ENCODE results near the gene NPIPB8. TPM values are rescaled to one million over a fixed set of nuclear protein-coding genes. Genes with fewer than 3 reads are reported as not detected.

The NPIPB8 gene
- total and polyA plus RNA-seq, 2 of the 13 experiments (the other 11 are each of a cell fraction or from before 2014, with no cell fraction given) = 0.49 to 2.3 TPM

- TF ChIP-seq GRHL1 (CRISPR knock-in tag; conservative IDR thresholded peaks at IDR 0.05) = no peak
- no peak for TF ChIP-seq ELF4 (CRISPR knock-in tag; IDR thresholded peaks at IDR 0.05; ENCODE audit: borderline replicate concordance)
- TF ChIP-seq, protein P1, sequence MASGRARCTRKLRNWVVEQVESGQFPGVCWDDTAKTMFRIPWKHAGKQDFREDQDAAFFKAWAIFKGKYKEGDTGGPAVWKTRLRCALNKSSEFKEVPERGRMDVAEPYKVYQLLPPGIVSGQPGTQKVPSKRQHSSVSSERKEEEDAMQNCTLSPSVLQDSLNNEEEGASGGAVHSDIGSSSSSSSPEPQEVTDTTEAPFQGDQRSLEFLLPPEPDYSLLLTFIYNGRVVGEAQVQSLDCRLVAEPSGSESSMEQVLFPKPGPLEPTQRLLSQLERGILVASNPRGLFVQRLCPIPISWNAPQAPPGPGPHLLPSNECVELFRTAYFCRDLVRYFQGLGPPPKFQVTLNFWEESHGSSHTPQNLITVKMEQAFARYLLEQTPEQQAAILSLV (CRISPR knock-in tag; IDR thresholded peaks at IDR 0.05; ENCODE audit: borderline replicate concordance) = 0 out of 2 replicates have a peak, but pooled peaks have one; percentile 54
- TF ChIP-seq SIX4 (CRISPR knock-in tag; IDR thresholded peaks at IDR 0.05) = no peak
- no peak for TF ChIP-seq ZNF205 (CRISPR knock-in tag; IDR thresholded peaks at IDR 0.05)
- no peak for TF ChIP-seq AGO1 (IDR thresholded peaks at IDR 0.05; ENCODE audit: low read depth, low read length, poor library complexity, severe bottlenecking)
- no peak for TF ChIP-seq CHD4 (IDR thresholded peaks at IDR 0.05; ENCODE audit: borderline replicate concordance, low read length)
- TF ChIP-seq CENPT (CRISPR knock-in tag; IDR thresholded peaks at IDR 0.05; ENCODE audit: low read depth) = 0 out of 2 replicates have a peak, but pooled peaks have one; percentile 20
- TF ChIP-seq ZNF235 (CRISPR knock-in tag; IDR thresholded peaks at IDR 0.05; ENCODE audit: borderline replicate concordance) = peak; percentile 63; the same call in 1 of the 2 replicates
- no peak for TF ChIP-seq FOXA3 (CRISPR knock-in tag; IDR thresholded peaks at IDR 0.05)
- TF ChIP-seq NFKB2 (CRISPR knock-in tag; IDR thresholded peaks at IDR 0.05; ENCODE audit: borderline replicate concordance) = no peak; the same call in 1 of the 2 replicates
- TF ChIP-seq POLR2AphosphoS2 (IDR thresholded peaks at IDR 0.05; ENCODE audit: low read depth, low read length) = no peak
- no peak for TF ChIP-seq ZFP36L1 (CRISPR knock-in tag; IDR thresholded peaks at IDR 0.05)
- TF ChIP-seq MIXL1 (CRISPR knock-in tag; IDR thresholded peaks at IDR 0.05) = no peak
- TF ChIP-seq, protein P2, sequence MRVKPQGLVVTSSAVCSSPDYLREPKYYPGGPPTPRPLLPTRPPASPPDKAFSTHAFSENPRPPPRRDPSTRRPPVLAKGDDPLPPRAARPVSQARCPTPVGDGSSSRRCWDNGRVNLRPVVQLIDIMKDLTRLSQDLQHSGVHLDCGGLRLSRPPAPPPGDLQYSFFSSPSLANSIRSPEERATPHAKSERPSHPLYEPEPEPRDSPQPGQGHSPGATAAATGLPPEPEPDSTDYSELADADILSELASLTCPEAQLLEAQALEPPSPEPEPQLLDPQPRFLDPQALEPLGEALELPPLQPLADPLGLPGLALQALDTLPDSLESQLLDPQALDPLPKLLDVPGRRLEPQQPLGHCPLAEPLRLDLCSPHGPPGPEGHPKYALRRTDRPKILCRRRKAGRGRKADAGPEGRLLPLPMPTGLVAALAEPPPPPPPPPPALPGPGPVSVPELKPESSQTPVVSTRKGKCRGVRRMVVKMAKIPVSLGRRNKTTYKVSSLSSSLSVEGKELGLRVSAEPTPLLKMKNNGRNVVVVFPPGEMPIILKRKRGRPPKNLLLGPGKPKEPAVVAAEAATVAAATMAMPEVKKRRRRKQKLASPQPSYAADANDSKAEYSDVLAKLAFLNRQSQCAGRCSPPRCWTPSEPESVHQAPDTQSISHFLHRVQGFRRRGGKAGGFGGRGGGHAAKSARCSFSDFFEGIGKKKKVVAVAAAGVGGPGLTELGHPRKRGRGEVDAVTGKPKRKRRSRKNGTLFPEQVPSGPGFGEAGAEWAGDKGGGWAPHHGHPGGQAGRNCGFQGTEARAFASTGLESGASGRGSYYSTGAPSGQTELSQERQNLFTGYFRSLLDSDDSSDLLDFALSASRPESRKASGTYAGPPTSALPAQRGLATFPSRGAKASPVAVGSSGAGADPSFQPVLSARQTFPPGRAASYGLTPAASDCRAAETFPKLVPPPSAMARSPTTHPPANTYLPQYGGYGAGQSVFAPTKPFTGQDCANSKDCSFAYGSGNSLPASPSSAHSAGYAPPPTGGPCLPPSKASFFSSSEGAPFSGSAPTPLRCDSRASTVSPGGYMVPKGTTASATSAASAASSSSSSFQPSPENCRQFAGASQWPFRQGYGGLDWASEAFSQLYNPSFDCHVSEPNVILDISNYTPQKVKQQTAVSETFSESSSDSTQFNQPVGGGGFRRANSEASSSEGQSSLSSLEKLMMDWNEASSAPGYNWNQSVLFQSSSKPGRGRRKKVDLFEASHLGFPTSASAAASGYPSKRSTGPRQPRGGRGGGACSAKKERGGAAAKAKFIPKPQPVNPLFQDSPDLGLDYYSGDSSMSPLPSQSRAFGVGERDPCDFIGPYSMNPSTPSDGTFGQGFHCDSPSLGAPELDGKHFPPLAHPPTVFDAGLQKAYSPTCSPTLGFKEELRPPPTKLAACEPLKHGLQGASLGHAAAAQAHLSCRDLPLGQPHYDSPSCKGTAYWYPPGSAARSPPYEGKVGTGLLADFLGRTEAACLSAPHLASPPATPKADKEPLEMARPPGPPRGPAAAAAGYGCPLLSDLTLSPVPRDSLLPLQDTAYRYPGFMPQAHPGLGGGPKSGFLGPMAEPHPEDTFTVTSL (CRISPR knock-in tag; IDR thresholded peaks at IDR 0.05; ENCODE audit: borderline replicate concordance) = no peak
- no peak for TF ChIP-seq DMTF1 (CRISPR knock-in tag; IDR thresholded peaks at IDR 0.05)
- TF ChIP-seq ZNF484 (CRISPR knock-in tag; IDR thresholded peaks at IDR 0.05; ENCODE audit: borderline replicate concordance, low read depth) = no peak
- no peak for TF ChIP-seq ZNF124 (CRISPR knock-in tag; IDR thresholded peaks at IDR 0.05)
- no peak for TF ChIP-seq PRPF4 (IDR thresholded peaks at IDR 0.05; ENCODE audit: low read depth, low read length, poor library complexity, severe bottlenecking)
These were observed 41.7 kb upstream of the NPIPB8 start (continued) for GRCh38 chr16:28596115-28596630.

Data from HepG2 (cell line).